T-helper 22 cell (primary cell): ENCODE data around the gene HBEGF.
"Not testable (repeated sequence)": the region's sequence is repeated elsewhere in the genome, so short reads cannot be mapped to it uniquely, and the experiment has no call there.

Source experiments
- DNase-seq: peaks from one replicate; pipeline ENCODE4 v3.0.0-alpha.2; 2020; ENCODE audit warnings: low read depth

The HBEGF gene

GRCh38 chr5:140360681-140361479, 14.5 kb upstream of the HBEGF start:
- no peak for DNase-seq

- DNase-seq = no peak
Measured at GRCh38 chr5:140360101-140360500, 13.7 kb upstream of the HBEGF start, which contains the start of gene SLC4A9. SLC4A9 (plus strand) TSS chr5:140360194; CDS start chr5:140360237, 43 bp downstream.

DNA sequence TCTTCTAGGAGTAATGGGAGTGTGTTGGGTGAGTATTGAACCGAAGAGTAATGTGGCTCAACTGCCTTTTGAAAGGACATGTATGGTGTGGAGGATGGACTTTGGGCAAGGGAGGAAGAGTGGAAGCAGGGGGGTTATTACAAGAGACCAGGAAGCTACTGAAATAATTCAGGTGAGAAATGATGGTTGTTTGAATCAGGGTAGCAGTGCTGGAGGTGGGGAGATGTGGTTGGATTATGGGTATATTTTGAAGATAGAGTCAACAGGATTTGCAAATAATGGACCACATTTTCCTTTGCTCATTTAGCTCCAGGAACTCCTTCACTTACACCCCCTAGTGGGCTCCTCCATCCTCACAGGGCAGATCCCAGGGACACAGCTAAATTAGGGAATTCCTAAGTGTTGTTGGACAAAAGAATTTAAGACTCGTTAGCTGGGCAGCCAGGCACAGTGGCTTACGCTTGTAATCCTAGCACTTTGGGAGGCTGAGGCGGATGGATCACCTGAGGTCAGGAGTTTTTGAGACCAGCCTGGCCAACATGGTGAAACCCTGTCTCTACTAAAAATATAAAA, 12.4 kb upstream of the HBEGF start:
- DNase-seq = no peak

- peak; percentile 31 for DNase-seq
Measured at GRCh38 chr5:140357726-140358093, 11.3 kb upstream of the HBEGF start.

DNA sequence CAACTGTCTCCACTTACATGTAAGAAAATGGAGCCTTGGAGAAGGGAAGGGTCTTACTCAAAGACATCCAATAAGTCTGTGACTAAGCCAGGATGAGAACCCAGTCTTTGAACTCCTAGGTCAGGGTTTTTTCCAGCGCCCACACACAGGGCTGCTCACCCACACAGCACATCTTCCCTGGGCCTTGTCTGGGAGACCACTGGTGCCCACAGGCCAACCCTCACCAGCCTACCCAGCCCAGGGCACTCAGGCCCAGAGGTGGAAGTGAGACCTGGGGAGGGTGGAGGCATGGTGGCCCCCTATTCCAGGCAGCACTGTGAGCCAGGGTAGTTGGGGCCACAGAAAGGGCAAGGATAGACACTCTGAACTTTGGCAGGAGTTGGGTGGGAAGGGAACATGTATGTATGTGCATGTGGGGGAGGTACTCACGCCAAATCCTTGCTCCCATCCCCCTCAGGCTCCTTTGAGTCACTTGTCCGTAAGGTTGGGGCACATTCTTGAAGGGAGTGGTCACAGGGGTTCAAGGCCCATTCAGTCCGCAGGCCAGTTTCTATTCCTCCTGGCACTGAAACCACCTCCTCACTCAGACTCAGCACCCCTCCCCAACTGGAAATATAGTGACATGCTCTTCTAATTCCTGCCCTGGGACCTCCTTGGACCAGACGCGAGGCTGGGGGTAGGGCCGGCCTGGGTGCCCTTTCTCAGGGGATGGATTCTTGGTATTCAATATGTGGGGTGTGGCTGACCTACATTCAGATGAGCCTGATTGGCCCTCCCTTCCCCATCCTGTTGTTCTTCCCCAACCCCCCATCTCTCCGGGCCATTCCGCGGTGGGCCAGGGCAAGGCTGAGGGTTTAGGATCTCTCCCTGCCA, 10.7 kb upstream of the HBEGF start:
- DNase-seq = no peak

DNA sequence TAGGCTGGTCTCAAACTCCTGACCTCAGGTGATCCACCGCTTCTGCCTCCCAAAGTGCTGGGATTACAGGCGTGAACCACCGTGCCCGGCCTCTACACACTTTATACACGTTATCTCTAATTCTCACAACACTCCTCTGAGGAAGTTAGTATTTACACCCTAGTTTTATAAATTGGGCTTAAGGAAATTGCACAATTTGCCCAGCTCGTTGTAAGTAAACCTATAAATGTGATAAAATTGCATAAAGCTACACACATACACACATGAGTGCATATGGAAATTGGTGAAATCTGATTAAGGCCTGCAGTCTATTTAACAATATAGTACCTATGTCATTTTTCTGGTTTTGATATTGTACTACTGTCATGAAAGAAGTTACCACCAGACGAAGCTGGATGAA, 9.1 kb upstream of the HBEGF start:
- no peak for DNase-seq

GRCh38 chr5:140351609-140352334, 5.4 kb upstream of the HBEGF start:
- DNase-seq = no peak

GRCh38 chr5:140349244-140349643, 2.8 kb upstream of the HBEGF start:
- no peak for DNase-seq

GRCh38 chr5:140348104-140348503, 1.7 kb upstream of the HBEGF start:
- no peak for DNase-seq

DNA sequence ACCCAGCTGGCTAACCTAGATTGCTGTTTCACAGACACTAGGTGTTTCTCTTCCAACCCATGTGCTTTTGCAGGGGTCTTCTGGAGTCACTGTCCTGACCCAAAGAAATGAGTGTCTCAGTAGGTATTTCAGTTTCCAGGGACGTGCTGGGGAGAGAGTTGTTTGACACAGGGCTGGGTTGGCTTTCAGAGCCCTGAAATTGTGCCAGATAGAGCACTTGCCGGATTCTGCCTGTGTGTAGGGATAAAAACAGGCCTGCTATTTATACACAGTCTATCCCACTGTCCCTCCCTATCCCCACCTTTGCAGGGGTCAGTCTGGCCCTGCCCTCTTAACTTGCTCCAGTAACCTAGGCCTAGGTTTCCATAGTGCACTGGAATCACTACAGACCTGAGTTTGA, 957 bp upstream of the HBEGF start:
- DNase-seq = no peak

GRCh38 chr5:140345919-140346347, 470 bp downstream of the HBEGF start:
- DNase-seq = no peak

GRCh38 chr5:140344683-140345423, 1.6 kb downstream of the HBEGF start:
- no peak for DNase-seq

GRCh38 chr5:140343849-140344248, 2.6 kb downstream of the HBEGF start:
- not testable (repeated sequence) for DNase-seq

- no peak for DNase-seq
Measured at GRCh38 chr5:140342896-140343295, 3.5 kb downstream of the HBEGF start.

GRCh38 chr5:140342287-140342686, 4.1 kb downstream of the HBEGF start:
- no peak for DNase-seq

DNA sequence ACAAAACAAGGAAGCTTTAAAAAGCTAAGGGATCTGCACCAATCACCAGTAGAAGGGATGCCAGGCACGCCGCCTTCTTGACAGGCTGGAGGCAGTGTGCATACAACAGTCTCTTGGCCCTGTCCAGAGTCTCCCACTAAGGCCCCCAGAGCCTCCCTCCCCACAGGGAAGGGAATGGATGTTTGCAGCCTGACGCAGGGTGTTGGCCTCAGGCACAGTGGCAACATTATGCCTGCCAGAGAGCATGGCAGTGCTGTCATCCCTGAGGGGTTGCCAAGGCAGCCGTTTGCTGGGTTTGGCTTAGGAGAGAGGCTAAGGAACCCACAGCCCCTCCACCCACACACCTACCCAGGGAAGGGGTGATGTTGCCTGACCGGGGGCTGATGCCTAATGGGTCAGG, 4.8 kb downstream of the HBEGF start:
- no peak for DNase-seq

GRCh38 chr5:140340605-140341121, 5.7 kb downstream of the HBEGF start:
- DNase-seq = no peak

DNA sequence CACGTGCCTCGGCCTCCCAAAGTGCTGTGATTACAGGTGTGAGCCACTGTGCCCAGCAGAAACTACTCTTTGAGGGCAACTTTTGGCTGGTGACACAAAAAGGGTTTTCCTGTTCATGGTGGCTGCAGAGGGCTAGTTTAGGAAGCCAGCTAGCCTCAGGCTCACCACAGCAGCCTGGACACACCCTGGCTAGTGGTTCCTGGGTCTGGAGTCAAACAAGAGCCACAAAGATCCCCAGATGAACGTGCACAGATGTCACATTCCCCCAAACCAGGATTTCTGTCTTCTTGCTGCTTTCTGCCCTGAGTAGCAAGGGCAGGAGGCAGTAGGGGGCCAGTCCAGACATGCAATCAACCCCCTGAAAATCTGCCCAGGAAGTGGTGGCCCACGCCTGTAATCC, 6.8 kb downstream of the HBEGF start:
- DNase-seq = no peak

DNA sequence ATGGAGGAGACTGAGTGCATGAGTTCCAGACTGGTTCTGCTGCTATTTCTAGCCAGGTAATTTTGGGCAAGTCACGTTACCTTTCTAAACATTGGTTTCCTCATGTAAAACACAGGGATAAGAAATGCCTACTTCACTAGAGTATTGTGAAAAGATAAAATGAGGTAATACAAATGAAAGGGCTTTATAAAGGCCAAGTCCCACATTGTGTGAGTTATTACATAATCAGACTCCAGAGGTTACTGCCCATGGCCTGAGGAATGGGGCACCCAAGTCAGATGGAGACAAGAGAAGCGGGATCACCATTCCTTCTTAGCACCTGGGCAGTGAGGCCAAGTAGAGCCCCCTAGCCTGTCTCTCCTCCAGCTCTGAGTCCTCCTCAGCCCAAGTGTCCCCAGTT, 7.5 kb downstream of the HBEGF start:
- DNase-seq = no peak

DNA sequence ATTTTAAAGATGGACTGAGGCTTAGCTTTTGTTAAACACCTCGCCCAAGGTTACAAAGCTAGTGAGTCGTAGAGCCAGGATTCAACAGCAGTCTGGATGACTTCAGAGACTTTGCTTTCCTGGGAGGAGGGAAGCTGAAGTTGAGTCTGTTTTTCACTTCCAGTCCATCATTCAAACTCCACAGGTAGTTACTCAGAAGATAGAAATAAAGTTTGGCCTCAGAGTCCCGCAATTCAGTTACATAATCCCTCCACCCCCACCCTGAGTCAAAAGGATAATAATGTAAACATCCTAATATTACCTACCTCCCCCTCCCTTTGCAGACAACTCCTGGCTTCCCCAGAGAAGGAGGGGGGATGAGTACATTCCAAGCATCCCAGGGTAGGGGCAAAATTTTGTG, 8.1 kb downstream of the HBEGF start:
- no peak for DNase-seq

DNA sequence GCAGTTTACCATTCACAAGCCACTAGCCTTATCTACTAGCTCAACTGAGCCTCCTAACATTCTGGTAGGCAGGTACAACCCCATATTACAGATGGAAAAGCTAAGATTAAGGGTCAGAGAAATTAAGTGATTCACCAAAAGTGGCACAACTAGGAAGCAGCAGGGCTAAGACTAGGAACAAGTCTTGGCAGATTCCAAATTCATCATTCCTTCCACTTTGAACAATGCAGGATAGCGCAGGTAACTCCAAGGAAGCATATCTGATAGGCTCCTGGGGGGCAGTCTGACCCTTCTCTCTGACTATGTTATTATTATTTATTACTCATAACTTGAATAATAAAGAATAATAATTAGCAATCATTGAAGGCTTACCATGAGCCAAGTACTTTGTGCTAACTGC, 8.5 kb downstream of the HBEGF start:
- no peak for DNase-seq
